Common myeloid progenitor, CD34-positive (primary cell): ENCODE results near the gene TNFSF13.

ENCODE experiments used
- CTCF ChIA-PET: fragments of 350-600 bp; sonication (Branson Sonifier 250); formaldehyde crosslinking; loops from one replicate; lab custom pipeline; 2021; ENCODE audit warnings: antibody characterized with exemption; lab: Charles Lee
- POLR2A ChIA-PET: fragments of 350-600 bp; sonication (Branson Sonifier 250); formaldehyde crosslinking; loops from one replicate; lab custom pipeline; 2021; ENCODE audit warnings: antibody characterized with exemption; lab: Charles Lee
- DNase-seq, 3 donors: peaks; one replicate each; pipeline versions ENCODE4 v3.0.0 to v3.0.0-alpha.2; 2013
- H3K27ac ChIP-seq, 2 experiments: 1 replicate in 1 of 2; 2 replicates in 1 of 2; pipeline ENCODE4 v1.7.0; 2013; ENCODE audit warnings: inconsistent platforms in 2 of 2, low read length in 2 of 2, mild to moderate bottlenecking in 2 of 2, low read depth in 1 of 2, moderate library complexity in 1 of 2; ENCODE audit not compliant: severe bottlenecking in 2 of 2, insufficient read depth in 1 of 2, poor library complexity in 1 of 2
- H3K27me3 ChIP-seq, 5 experiments: replicated peaks in 2 of 5; 1 replicate in 3 of 5; 2 replicates in 2 of 5; pipeline versions ENCODE4 v1.6.1 to v1.7.0; 2013; ENCODE audit warnings: low read length in 4 of 5, mild to moderate bottlenecking in 2 of 5, moderate library complexity in 2 of 5, inconsistent platforms in 1 of 5; ENCODE audit not compliant: insufficient read depth in 5 of 5, control insufficient read depth in 4 of 5
- H3K36me3 ChIP-seq, 4 experiments: 1 replicate in 2 of 4; 2 replicates in 2 of 4; pipeline versions ENCODE4 v1.6.1 to v1.7.0; 2013; ENCODE audit warnings: low read length in 3 of 4, control low read depth in 1 of 4, mild to moderate bottlenecking in 1 of 4; ENCODE audit not compliant: control insufficient read depth in 4 of 4, insufficient read depth in 4 of 4
- H3K4me1 ChIP-seq, 4 experiments: 1 replicate in 3 of 4; 2 replicates in 1 of 4; pipeline versions ENCODE4 v1.6.1 to v1.7.1; 2013; ENCODE audit warnings: low read length in 3 of 4, mild to moderate bottlenecking in 3 of 4, control low read depth in 1 of 4, inconsistent platforms in 1 of 4, moderate library complexity in 1 of 4; ENCODE audit not compliant: control insufficient read depth in 4 of 4, insufficient read depth in 4 of 4; ENCODE audit errors: control extremely low read depth in 1 of 4
- H3K4me3 ChIP-seq, 7 experiments: 1 replicate in 4 of 7; 2 replicates in 3 of 7; pipeline versions ENCODE4 v1.5.1 to v1.7.0; 2013; ENCODE audit warnings: mild to moderate bottlenecking in 7 of 7, low read length in 6 of 7, moderate library complexity in 6 of 7, inconsistent platforms in 2 of 7, low read depth in 2 of 7, control low read depth in 1 of 7; ENCODE audit not compliant: insufficient read depth in 4 of 7, control insufficient read depth in 1 of 7; ENCODE audit errors: extremely low read depth in 1 of 7
- H3K9me3 ChIP-seq, 5 experiments: 1 replicate in 4 of 5; 2 replicates in 1 of 5; pipeline versions ENCODE4 v1.6.1 to v1.7.1; 2013; ENCODE audit warnings: low read length in 4 of 5, mild to moderate bottlenecking in 2 of 5, inconsistent platforms in 1 of 5, low read depth in 1 of 5, moderate library complexity in 1 of 5; ENCODE audit not compliant: control insufficient read depth in 4 of 5, insufficient read depth in 2 of 5; ENCODE audit errors: control extremely low read depth in 1 of 5
- WGBS: methylation state at CpG from one replicate; pipeline ENCODE4 v1.1.5; 2013; ENCODE audit not compliant: insufficient coverage; 5-methylcytosine and 5-hydroxymethylcytosine counted together

TNFSF13 gene

GRCh38 chr17:7606280-7606679 is 47.7 kb downstream of the TNFSF13 start:
- H3K27me3 ChIP-seq, result no peaks in the 10 kb centered on the region
- 100% methylated on average over 3 of the region's 4 CpGs for WGBS
- H3K9me3 ChIP-seq, result no peaks in the 10 kb centered on the region
- POLR2A ChIA-PET, result no interaction called here
- H3K36me3 ChIP-seq, result peaks cover 12 to 53% (median 30%) of the 10 kb centered on the region in 4 experiments
- CTCF ChIA-PET, result interaction anchor here (1.3 to 1.4 kb wide), 2 partner anchors 12 to 17 kb away, joined by 3 to 7 read pairs; no protein-coding TSS in a partner anchor
- H3K27ac ChIP-seq, result no peak overlapping the region
- H3K4me1 ChIP-seq, result no peaks in the 10 kb centered on the region
- H3K4me3 ChIP-seq, result no peak overlapping the region
- DNase-seq, result no peak

DNA sequence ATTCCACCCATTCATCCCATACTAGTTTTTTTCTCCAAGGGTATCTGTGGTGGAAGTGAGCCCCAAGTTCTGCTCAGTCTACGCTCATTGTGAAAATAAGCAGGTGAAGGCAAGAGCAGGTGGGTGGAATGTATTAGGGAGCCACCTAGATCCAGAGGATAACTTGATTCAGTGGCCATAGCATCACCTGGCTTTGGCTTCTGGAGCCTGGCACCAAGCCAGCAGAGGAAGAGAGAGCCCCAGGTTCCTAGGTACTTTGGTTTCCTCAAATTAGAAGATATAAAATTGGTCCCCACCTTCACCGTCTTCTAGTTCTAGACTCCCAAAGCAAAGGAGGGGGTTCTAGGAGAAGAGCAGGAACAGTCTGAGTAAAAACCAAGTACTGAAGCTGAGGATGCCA is 52.1 kb downstream of the TNFSF13 start:
- ChIA-PET POLR2A (no interaction called here), CTCF (interaction anchor here (0.7 to 1.7 kb wide), 4 partner anchors 9 to 51 kb away, joined by 3 to 6 read pairs (median 3); partner anchors contain the start of gene SOX15)
- no peaks in the 10 kb centered on the region for H3K9me3 ChIP-seq
- peaks cover 9 to 28% (median 21%) of the 10 kb centered on the region in 4 experiments for H3K4me1 ChIP-seq
- WGBS, result no CpG with 5 or more reads among the region's 2 CpGs
- no peaks in the 10 kb centered on the region for H3K27me3 ChIP-seq
- H3K36me3 ChIP-seq, result peaks cover 3 to 26% (median 10%) of the 10 kb centered on the region in 4 experiments
- no peak overlapping the region for H3K27ac ChIP-seq
- no peak for DNase-seq
- no peak overlapping the region for H3K4me3 ChIP-seq
